SU-DHL-6 (cell line): Measurements from ENCODE around the gene RNF43.
A peak's percentile ranks its signal among the peaks of the same experiment; 100 is the strongest.

ENCODE experiments used
- H2AFZ ChIP-seq: fragments of 200-600 bp; sonication (generic); 2 replicates; pipeline ENCODE4 v1.6.1; 2014; ENCODE audit warnings: low read depth, mild to moderate bottlenecking, moderate library complexity, mixed read lengths, antibody characterized with exemption, low read length; ENCODE audit not compliant: severe bottlenecking
- H3F3A ChIP-seq: fragments of 200-600 bp; shearing (Covaris generic); 2 replicates; pipeline ENCODE4 v1.6.0; 2016; ENCODE audit warnings: antibody characterized with exemption, mild to moderate bottlenecking; ENCODE audit not compliant: insufficient read depth
- H3K27ac ChIP-seq: fragments of 200-600 bp; sonication (generic); 2 replicates; pipeline ENCODE4 v1.5.1; 2016; ENCODE audit warnings: low read depth, mild to moderate bottlenecking, low read length, moderate library complexity, mixed read lengths
- H3K27me3 ChIP-seq: fragments of 200-600 bp; sonication (generic), shearing (Covaris generic); 2 replicates; pipeline ENCODE4 v1.6.0; 2014; ENCODE audit warnings: mild to moderate bottlenecking, low read length
- H3K36me3 ChIP-seq: fragments of 200-600 bp; sonication (generic); 2 replicates; pipeline ENCODE4 v1.6.1; 2014; ENCODE audit warnings: mild to moderate bottlenecking, low read length, mixed read lengths
- H3K4me2 ChIP-seq: fragments of 300-600, 200-600 bp; shearing (Covaris generic), sonication (generic); 2 replicates; pipeline ENCODE4 v1.6.0; 2014; ENCODE audit warnings: low read length, low read depth, mild to moderate bottlenecking; ENCODE audit not compliant: poor library complexity, severe bottlenecking
- H3K4me3 ChIP-seq: fragments of 200-600 bp; sonication (generic); 2 replicates; pipeline ENCODE4 v1.5.1; 2014; ENCODE audit warnings: antibody characterized with exemption, low read length, mild to moderate bottlenecking, mixed read lengths; ENCODE audit not compliant: insufficient read depth, poor library complexity, severe bottlenecking
- H3K79me2 ChIP-seq: fragments of 200-600 bp; sonication (generic); 2 replicates; pipeline ENCODE4 v1.6.1; 2014; ENCODE audit warnings: mild to moderate bottlenecking, low read length, moderate library complexity; ENCODE audit not compliant: insufficient read depth
- H3K9ac ChIP-seq: fragments of 200-600 bp; sonication (generic); 2 replicates; pipeline ENCODE4 v1.7.0; 2014; ENCODE audit warnings: mild to moderate bottlenecking, low read length
- H3K9me2 ChIP-seq: fragments of 200-600 bp; sonication (generic); replicated peaks from 2 replicates; pipeline ENCODE4 v1.6.1; 2014; ENCODE audit warnings: low read length; ENCODE audit not compliant: insufficient read depth
- H3K9me3 ChIP-seq: fragments of 200-600 bp; sonication (generic); 2 replicates; pipeline ENCODE4 v1.6.1; 2014; ENCODE audit warnings: low read length, mixed read lengths; ENCODE audit not compliant: insufficient read depth
- H4K20me1 ChIP-seq: fragments of 200-600 bp; sonication (generic); 2 replicates; pipeline ENCODE4 v1.6.1; 2014; ENCODE audit warnings: low read depth, mild to moderate bottlenecking, antibody characterized with exemption, low read length, moderate library complexity, mixed read lengths
- CTCF ChIP-seq: fragments of 200-600 bp; sonication (generic); IDR thresholded peaks from one replicate; pipeline ENCODE4 v1.5.1; 2017; ENCODE audit warnings: antibody characterized with exemption, mild to moderate bottlenecking, low read length, moderate library complexity; ENCODE audit not compliant: insufficient read depth, poor library complexity, severe bottlenecking
- EZH2phosphoT487 ChIP-seq: fragments of 200-600 bp; sonication (generic), shearing (Covaris generic); conservative IDR thresholded peaks from 2 replicates; pipeline ENCODE4 v1.6.1; 2018; ENCODE audit warnings: mild to moderate bottlenecking, antibody characterized with exemption, low read length, moderate library complexity, mixed read lengths

RNF43 gene

GRCh38 chr17:58416396-58416795 is 938 bp downstream of the RNF43 start:
- Histone ChIP-seq H3K27me3 (no peaks in the 10 kb centered on the region), H2AFZ (no peak overlapping the region), H3K79me2 (no peaks in the 10 kb centered on the region), H3K4me2 (peak overlapping the region; percentile 52), H3F3A (no peaks in the 10 kb centered on the region), H3K4me3 (no peak overlapping the region), H3K9ac (no peak overlapping the region), H3K36me3 (no peaks in the 10 kb centered on the region), H3K9me2 (no peaks in the 10 kb centered on the region), H4K20me1 (no peaks in the 10 kb centered on the region), H3K9me3 (no peaks in the 10 kb centered on the region), H3K27ac (no peak overlapping the region)
- TF ChIP-seq CTCF = no peak
- TF ChIP-seq EZH2phosphoT487 = no peak

DNA sequence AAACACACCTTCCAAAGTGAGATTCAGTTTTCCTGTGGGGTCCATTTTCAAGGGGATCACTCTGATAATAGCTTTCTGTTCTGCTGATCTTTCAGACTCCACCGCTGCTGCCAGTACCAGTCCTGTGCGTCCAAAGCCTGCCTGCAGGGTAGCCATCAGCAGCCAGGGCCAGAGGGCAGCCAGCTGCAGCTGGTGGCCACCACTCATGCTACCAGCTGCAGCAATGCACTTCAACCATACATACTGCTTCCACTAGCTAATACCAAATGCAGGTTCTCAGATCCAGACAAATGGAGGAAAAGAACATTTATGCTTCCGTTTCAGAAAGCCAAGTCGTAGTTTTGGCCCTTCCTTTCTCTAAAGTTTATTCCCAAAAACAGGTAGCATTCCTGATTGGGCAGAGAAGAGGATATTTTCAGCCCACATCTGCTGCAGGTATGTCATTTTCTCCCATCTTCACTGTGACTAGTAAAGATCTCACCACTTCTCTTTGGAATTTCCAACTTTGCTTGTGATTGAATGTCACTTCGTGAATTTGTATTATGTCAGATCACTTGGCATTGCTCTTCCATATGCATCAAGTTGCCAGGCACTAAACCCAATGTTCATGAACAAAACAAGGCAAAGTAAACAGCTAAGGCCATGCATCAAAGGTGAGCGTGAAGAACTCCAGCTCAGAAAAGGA is 1.8 kb downstream of the RNF43 start:
- no peak overlapping the region for H3K4me2 ChIP-seq
- H4K20me1 ChIP-seq = no peaks in the 10 kb centered on the region
- no peak overlapping the region for H3K27ac ChIP-seq
- no peaks in the 10 kb centered on the region for H3K79me2 ChIP-seq
- TF ChIP-seq CTCF = no peak
- no peak for TF ChIP-seq EZH2phosphoT487
- H3K9ac ChIP-seq = no peak overlapping the region
- no peaks in the 10 kb centered on the region for H3K9me3 ChIP-seq
- no peak overlapping the region for H3K4me3 ChIP-seq
- H3K36me3 ChIP-seq = no peaks in the 10 kb centered on the region
- no peaks in the 10 kb centered on the region for H3F3A ChIP-seq
- H3K9me2 ChIP-seq = no peaks in the 10 kb centered on the region
- no peak overlapping the region for H2AFZ ChIP-seq
- H3K27me3 ChIP-seq = no peaks in the 10 kb centered on the region

DNA sequence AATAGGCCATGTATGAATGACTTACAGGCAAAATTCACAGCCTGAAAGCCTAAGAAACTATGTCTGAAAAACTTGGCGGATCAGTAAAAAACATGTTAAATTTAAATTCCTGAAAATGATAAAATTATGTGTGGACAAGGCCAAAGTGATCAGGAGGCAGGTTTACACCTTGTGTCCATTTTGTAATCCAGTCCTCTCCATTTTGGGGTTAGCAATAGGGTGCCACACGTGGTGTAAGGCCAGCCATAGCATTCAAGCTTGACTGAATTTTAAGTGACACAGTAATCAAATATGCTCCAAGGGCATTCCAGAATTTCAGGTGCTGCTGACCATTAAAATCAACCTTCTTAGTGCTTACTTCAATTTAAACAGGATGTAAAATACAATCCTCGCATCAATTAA is 2.7 kb downstream of the RNF43 start:
- Histone ChIP-seq H3K4me2 (no peak overlapping the region), H3K9ac (no peak overlapping the region), H3K4me3 (no peak overlapping the region), H2AFZ (no peak overlapping the region), H3F3A (no peaks in the 10 kb centered on the region), H3K9me3 (no peaks in the 10 kb centered on the region), H3K27me3 (no peaks in the 10 kb centered on the region), H3K27ac (no peak overlapping the region), H3K9me2 (no peaks in the 10 kb centered on the region), H4K20me1 (no peaks in the 10 kb centered on the region), H3K36me3 (no peaks in the 10 kb centered on the region), H3K79me2 (no peaks in the 10 kb centered on the region)
- no peak for TF ChIP-seq EZH2phosphoT487
- no peak for TF ChIP-seq CTCF
